Lung microvascular endothelial cell (primary cell): ENCODE measurements around the gene RNF180. TPM values are rescaled to one million over a fixed set of nuclear protein-coding genes. Genes with fewer than 3 reads are reported as not detected.
A peak's percentile ranks its signal among the peaks of the same experiment; 100 is the strongest.

Experiments
- DNase-seq, 2 donors: peaks; one replicate each; pipeline versions ENCODE4 v3.0.0 to v3.0.0-alpha.2; 2010; ENCODE audit warnings: low read depth in 2 of 2
- total RNA-seq: library from RNA; depleted of rRNA; stranded (reverse); fragments of >200 nt; gene quantifications from 2 replicates; pipeline ENCODE4 v1.2.1, GENCODE V29; 2014

The RNF180 gene
- total RNA-seq: 1.1 and 1.6 TPM in 2 replicates

- DNase-seq: peak; percentile 46 to 60
Measured at GRCh38 chr5:64165500-64166200, at the start of gene RNF180. Gene RNF180, plus strand, starts transcription at chr5:64165843. Its CDS starts 34,965 bp downstream, at chr5:64200808.

GRCh38 chr5:64125521-64125920 is 40.1 kb upstream of the RNF180 start:
- no peak for DNase-seq

- DNase-seq: no peak
Measured at GRCh38 chr5:64126202-64126741, 39.4 kb upstream of the RNF180 start.

- no peak for DNase-seq
Measured at GRCh38 chr5:64140018-64140417, 25.6 kb upstream of the RNF180 start.

GRCh38 chr5:64144425-64145215 is 21.0 kb upstream of the RNF180 start:
- DNase-seq: peak in 1 of 2 donors; percentile 66

- DNase-seq: no peak
Measured at GRCh38 chr5:64145216-64145895, 20.3 kb upstream of the RNF180 start.

GRCh38 chr5:64147379-64147778 is 18.3 kb upstream of the RNF180 start:
- DNase-seq: no peak

- DNase-seq: peak; percentile 64 to 74
Measured at GRCh38 chr5:64147849-64148441, 17.7 kb upstream of the RNF180 start.

GRCh38 chr5:64149268-64149667 is 16.4 kb upstream of the RNF180 start:
- DNase-seq: peak in 1 of 2 donors; percentile 3

- DNase-seq: no peak
Measured at GRCh38 chr5:64149857-64150521, 15.7 kb upstream of the RNF180 start.

GRCh38 chr5:64156261-64156660 is 9.4 kb upstream of the RNF180 start:
- DNase-seq: no peak

- no peak for DNase-seq
Measured at GRCh38 chr5:64158827-64159226, 6.8 kb upstream of the RNF180 start.

- no peak for DNase-seq
Measured at GRCh38 chr5:64160201-64160600, 5.4 kb upstream of the RNF180 start.

- DNase-seq: no peak
Measured at GRCh38 chr5:64161420-64161819, 4.2 kb upstream of the RNF180 start.

- no peak for DNase-seq
Measured at GRCh38 chr5:64163135-64163534, 2.5 kb upstream of the RNF180 start.

GRCh38 chr5:64163746-64164145 is 1.9 kb upstream of the RNF180 start:
- DNase-seq: no peak

- DNase-seq: no peak
Measured at GRCh38 chr5:64164166-64164565, 1.5 kb upstream of the RNF180 start.

GRCh38 chr5:64165160-64165499 is 513 bp upstream of the RNF180 start:
- DNase-seq: no peak

- peak; percentile 5 to 8 for DNase-seq
Measured at GRCh38 chr5:64166201-64166959, 737 bp downstream of the RNF180 start.

GRCh38 chr5:64176301-64176700 is 10.7 kb downstream of the RNF180 start:
- no peak for DNase-seq
